ENCODE results near the gene C2orf42. TPM values are rescaled to one million over a fixed set of nuclear protein-coding genes. Genes with fewer than 3 reads are reported as not detected.
"Not testable (repeated sequence)": the region's sequence is repeated elsewhere in the genome, so short reads cannot be mapped to it uniquely, and the experiment has no call there.

C2orf42 gene
- total RNA-seq = 10.9 TPM
- long read RNA-seq, transcript C2orf42-201 (10 exons, 2,581 nt) = major isoform, 5 of 10 reads
- long read RNA-seq, partial matches to known transcripts = 1 of 10 reads
- long read RNA-seq, other reads (novel, unspliced or antisense) = 4 of 10 reads

DNA sequence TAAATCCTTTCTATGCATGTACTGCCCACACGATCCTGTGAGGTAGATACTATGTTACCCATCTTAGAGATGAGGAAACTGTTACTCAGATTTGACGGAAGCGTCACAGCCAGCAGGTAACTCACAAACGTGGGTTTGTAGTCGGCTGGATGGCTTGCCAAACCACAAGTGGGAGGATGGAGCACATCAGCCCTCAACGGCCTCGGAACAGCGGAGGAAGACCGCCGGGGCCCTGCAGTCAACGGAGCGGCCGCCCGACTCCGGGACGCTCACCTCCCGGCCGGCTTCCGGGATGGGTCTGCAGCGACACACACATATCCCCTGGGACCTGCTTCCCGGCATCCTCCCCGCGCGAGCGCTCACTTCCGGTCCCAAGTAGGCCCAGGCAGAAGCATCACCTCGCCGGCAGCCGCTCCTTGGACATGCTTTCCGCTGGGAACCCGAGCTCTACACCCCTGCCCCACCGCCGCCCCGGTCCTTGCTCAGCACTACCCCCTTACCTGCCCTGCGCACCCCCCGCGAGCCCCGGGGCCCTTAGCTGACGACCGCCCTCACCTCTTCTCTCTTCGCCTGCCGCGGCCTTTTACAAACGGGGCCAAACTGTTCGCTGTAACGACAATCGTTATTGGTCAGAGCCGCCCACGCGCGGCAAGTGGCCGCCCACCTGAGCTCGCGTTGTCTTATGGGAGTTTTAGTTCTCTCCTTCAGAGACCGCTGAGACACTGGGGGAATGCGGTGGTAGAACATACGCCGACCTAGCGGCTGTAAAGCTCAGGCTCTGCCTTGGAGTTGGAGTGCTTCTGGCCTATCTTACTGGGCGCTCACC lies at the start of gene C2orf42:
C2orf42 (minus strand) TSS at position 602 of the 826 bp plus-strand sequence. CDS start 9,034 bp downstream, outside the sequence.
- peak; percentile 97 for DNase-seq (ENCODE audit: low spot score)

DNA sequence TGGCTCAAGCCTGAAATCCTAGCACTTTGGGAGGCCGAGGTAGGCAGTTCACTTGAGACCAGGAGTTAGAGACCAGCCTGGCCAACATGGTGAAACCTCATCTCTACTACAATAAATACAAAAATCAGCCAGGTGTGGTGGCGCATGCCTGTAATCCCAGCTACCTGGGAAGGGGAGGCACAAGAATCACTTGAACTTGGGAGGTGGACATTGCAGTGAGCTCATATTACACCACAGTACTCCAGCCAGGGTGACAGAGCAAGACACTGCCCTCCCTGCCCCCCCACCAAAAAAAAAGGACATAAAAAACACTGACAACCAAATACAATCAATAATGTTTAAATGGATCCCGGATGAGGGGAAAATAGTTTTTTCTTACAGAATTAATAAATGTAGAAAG lies 49.8 kb upstream of the C2orf42 start:
- DNase-seq (ENCODE audit: low spot score) = no peak

DNA sequence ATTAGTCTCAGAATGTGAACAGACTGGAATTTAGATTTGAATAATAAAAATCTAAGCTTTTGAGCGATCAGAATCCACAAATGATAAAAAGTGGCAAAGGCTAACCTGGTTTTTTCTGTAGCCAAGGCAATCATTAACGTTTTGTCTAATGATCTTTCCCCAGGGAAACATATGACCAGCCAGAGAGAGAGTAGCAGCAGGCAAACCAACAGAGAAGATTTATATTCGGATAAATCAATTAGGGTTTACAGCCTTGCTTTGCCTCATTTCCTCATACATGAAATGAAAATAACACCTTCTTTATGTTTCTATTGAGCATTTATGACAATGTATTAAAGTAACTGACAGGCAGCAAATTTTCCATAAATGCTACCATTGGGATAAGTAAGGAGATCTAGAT lies 43.1 kb upstream of the C2orf42 start:
- DNase-seq (ENCODE audit: low spot score) = no peak

DNA sequence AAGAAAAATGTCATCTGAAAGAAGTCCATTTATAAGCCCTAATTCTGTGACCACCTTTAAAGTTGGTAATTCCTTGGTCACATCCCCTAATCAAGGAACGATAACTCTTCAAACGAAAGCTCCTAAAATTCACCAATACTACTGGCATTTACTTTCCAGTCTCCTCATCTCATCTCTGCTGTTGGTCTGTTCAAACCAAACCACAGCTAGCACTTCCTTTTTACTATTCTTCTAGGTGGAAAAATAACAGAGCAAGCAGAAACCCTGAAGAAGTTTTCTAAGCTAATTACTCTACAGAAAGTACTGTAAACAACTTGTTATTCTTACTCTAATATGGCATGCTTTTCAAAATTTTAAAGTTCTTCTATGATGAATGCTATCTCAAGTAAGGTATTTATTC lies 36.0 kb upstream of the C2orf42 start:
- no peak for DNase-seq (ENCODE audit: low spot score)

DNA sequence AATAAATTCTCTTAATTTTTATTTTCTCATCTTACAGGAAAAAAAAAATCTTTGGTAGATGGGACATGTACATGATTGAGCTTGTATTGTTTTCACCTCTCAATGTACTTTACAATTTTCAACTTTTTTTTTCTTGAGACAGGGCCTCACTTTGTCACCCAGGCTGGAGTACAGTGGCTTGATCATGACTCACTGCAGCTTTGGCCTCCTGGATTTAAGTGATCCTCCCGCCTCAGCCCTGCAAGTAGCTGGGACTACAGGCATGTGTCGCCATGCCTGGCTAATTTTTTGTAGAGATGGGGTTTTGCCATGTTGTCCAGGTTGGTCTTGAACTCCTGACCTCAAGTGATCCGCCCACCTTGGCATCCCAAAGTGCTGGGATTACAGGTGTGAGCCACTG lies 32.5 kb upstream of the C2orf42 start:
- DNase-seq (ENCODE audit: low spot score) = not testable (repeated sequence)

DNA sequence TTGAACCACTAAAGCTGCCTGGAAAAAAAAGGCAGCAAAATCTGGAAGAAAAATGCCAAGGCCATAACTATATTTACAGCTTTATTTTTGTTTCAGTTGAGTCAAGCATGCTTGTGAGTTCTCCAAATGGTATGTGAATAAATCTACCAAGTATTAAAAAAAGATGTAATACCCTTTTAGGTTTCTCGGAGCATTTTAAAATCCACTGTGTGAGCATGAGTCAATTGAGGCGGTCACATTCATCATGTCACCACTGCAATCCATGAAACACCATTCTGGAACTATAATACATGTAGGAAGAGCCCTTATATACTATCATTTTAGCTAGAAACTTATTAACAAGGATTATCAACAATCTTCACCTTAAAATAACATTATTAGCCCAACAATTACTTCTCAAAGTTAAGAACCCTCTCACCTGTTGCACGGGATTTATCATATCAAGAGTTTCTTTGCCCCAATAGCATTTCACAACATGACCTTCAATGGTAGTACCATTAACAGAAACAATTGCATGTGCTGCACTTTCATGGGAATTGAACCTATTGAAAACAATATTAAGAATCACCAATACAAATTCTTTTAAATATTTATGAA lies 24.2 kb upstream of the C2orf42 start:
- DNase-seq (ENCODE audit: low spot score) = no peak

DNA sequence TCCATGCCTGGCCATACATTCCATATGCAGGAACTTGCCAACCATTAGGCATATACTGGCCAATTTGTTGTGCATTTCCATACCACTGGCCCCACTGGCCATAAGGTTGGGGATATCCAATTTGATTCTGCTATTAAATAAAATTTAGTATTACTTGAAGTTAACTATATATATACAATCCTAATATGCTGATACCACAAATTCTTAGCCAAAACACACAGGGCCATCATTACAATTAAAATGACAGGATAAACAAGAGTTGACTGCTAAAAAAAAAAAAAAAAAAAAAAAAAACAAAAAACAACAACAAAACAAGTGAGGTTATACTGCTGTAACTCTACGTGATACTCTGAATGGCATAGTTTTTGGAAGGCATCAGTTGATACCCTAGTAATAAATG lies 23.5 kb upstream of the C2orf42 start:
- DNase-seq (ENCODE audit: low spot score) = no peak

DNA sequence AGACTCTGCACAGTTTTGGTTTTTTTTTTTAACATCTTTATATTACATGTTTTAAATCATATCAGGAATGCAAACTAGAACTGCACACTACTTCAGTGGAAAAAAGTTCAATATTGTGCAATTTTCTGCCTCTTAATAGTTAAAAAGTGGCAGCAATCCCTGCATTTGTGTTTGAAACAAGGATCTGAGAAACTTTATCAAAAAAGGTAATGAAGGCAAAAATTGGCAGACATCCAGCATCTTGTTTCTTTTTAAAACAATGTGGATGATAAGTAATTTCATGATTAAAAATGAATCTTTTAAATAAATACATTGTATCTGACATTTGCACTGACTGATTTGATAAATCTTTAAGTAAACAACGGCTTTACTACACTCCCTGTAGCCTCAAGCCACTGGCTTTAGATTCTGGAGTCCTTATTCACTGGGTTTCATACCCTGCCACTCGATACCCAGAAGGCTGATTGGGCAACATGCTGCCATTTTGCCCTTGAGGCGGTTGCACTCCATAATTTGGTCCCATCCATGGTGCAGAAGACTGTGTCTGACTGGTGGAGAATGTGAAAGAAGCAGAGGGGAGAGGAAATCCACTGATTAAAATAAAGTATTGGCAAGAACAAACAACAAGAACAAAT lies 21.6 kb upstream of the C2orf42 start:
- no peak for DNase-seq (ENCODE audit: low spot score)

DNA sequence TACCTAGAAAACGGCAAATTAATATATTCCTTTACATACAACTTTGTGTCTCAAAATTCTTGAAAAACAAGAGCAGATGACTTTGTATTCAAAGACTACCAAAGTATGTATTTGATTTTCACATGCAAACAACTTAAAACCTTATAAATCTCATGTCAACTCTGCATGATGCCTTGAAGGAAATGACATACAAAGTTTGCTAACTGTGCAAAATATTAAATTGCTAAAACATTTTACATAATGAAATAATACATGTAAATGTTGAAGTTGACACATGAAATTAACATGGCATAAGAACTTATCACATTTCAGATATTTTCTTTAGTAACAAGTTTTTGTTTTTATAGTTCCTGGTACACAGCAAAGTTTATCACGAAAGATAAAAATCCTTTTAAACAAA lies 20.8 kb upstream of the C2orf42 start:
- no peak for DNase-seq (ENCODE audit: low spot score)

DNA sequence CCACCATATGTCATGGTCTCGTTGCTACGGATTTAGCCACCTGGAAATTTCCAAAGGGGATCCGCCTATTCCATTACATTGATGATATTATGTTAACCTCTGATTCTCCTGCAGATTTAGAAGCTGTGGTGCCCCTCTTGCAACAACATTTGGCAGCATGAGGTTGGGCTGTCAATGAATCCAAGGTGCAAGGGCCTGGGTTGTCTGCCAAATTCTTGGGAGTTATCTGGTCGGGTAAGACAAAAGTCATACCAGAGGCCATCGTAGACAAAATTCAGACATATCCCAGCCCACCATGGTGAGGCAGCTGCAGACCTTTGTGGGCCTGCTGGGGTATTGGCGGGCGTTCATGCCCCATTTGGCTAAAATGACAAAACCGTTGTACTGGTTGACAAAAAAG lies 13.6 kb upstream of the C2orf42 start:
- no peak for DNase-seq (ENCODE audit: low spot score)

DNA sequence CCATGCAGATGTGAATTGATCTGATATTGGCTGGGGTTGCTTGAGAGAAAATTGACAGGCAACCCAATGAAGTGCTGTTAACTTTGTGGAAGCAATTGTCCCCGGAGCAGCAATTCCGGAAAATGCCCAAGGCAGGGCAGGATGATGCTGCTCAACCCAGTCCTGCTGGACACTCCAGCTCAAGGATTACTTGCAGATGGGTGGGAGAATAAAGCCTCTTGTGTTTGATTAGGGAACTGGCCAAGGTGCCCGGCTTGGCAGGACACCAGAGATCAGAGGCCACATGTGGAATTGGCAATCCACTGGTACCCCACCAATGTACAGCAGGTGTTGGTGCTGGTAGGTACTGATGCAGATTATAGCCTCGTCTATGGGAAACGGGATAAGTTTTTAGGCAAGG lies 12.3 kb upstream of the C2orf42 start:
- no peak for DNase-seq (ENCODE audit: low spot score)

DNA sequence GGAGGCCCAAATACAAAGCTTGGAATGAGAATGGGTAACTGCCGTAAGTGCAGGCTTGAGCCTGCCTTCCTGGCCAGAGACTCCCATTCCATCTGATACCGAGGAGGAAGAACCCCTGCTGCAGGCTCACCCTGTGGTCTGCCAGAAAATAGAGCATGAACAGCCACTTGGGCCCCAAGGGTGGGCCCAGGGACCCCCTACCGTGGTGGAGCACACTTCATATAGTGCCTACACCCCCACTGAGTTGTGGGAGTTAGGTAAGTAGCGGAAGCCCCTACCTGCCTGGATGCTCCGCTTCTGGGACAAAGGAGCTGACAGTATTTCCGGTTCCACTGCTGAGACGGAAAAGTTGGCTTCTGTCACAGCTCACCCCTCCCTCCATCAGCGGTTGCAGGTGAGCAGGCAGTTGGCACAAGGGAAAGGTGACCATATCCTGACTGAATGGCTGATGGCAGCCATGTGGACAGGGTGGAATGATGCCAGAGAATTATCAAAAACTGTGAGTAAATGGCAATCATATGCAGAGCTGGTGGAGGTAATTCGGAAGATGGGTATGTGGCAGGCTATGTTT lies 11.5 kb upstream of the C2orf42 start:
- DNase-seq (ENCODE audit: low spot score) = no peak

DNA sequence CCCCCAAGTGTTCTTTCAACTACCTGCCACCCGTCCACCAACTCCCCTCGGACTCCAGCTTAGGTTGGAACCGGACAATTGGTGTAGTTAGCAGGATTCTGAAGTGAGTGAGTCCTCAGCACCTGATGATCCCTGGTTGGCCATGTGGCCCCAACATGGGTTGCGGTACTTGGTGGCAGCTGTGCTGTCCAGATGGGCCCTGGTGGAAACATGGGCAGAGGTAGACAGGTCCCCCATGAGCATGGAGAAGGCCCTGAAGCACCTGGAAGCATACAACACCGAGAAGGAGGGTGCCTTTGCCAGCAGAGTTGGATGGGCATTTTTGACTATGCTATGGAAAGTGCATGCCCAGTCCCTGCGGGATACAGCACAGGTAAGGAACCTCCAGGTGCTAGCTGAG lies 11.0 kb upstream of the C2orf42 start:
- DNase-seq (ENCODE audit: low spot score) = no peak

DNA sequence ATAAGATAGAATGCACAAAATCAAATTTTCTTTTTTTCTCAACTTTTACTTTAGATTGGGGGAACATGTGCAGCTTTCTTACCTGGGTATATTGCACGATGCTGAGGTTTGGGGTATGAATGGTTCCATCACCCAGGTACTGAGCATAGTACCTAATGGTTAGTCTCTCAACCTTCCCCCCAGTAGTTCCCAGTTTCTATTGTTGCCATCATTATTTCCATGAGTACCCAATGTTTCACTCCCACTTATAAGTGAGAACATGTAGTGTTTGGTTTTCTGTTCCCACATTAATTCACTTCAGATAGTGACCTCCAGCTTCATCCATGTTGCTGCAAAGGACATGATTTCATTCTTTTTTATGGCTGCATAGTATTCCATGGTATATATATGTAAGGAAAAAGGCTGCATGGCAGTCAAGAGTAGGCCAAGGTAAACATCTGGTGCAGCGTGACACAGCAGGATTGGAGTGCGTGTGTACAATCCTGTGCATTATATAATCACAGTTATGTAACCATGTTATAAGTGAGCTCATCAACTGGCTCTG lies 10.5 kb upstream of the C2orf42 start:
- DNase-seq (ENCODE audit: low spot score) = no peak

DNA sequence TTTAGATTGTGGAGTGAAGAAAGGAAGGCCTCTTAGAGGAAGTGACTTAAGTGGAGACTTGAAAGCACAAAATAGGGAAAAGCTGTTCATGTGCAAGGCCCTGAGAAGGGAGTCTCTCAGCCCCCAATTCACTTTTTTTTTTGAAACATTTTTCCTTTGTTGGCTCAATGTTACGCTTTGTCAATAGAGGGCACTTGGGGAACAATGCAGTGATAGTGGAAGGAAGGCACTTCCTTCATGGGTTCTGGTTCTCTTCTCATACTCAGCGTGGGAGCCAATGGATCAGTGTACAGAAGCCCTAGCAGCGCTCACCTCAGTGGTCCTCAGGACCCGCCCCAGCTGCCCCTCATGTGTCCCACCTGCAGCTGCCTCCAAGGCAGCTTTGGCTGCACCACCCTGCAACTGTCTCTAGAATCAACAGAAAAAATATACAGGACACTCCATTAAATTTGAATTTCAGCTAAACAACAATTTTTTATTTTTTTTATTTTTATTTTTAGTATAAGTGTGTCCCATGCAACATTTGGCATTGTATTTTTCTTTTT lies 8.6 kb upstream of the C2orf42 start:
- DNase-seq (ENCODE audit: low spot score) = no peak

DNA sequence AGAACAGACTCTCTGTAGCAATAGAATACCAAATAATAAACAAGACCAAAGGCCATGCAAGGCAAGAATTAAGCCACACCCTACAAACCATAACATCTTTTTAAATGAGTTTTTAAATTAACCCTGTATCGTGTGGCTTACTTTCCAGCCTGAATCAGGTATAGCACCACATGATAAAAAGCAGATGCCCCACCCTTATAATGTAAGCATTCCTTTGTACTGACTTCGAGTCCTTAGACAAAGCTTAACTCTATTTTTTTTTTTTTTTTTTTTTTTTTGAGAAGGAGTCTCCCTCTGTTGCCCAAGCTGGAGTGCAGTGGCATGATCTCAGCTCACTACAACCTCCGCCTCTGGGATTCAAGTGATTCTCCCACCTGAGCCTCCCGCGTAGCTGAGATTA lies 1.7 kb upstream of the C2orf42 start:
- DNase-seq (ENCODE audit: low spot score) = no peak

DNA sequence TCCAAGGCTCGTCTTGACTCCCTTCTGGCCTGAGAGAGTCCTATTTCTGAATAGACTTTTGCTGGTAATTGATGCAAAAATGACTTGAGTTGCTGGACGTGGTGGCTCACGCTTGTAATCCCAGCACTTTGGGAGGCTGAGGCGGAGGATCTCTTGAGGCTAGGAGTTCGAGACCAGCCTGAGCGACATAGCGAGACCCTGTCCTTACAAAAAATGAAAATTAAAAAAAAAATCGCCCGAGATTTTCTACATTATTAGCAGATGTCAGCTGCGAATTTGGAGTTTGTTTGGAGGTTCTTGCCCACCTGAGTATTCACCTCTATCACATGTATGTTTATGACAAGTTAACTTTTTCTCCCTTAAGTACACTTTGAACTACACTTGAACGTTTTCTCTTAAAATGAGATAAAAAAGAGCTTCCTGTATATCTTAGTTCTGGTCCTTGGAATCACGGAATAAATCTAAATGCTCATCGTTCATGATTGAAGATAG lies 471 bp upstream of the C2orf42 start:
- no peak for DNase-seq (ENCODE audit: low spot score)

DNA sequence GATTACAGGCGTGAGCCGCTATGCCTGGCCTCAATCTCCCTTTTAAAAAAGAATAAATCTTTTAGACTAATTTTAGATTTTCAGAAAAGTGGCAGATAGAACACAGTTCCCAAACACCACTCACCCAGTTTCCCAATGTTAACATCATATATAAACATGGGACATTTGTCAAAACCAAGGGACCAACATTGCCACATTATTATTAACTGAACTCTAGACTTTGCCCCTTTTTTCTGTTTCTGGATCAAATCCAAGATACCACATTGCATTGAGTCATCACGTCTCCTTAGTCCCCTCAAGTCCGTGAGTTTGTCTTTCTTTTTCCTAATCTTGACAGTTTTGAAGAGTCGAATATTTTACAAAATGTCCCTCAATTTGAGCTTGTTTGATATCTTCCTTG lies 2.4 kb downstream of the C2orf42 start:
- DNase-seq (ENCODE audit: low spot score) = no peak

DNA sequence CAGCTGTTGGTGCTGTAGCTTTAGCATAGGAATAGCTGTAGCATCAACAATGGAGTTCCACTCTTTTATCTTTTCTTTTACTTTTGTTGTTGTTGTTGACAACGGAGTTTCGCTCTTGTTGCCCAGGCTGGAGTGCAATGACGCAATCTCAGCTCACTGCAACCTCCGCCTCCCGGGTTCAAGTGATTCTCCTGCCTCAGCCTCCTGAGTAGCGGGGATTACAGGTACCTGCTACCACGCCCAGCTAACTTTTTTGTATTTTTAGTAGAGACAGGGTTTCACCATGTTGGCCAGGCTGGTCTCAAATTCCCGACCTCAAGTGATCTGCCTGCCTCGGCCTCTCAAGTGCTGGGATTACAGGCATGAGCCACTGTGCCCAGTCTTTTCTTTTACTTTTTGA lies 3.6 kb downstream of the C2orf42 start:
- not testable (repeated sequence) for DNase-seq (ENCODE audit: low spot score)

DNA sequence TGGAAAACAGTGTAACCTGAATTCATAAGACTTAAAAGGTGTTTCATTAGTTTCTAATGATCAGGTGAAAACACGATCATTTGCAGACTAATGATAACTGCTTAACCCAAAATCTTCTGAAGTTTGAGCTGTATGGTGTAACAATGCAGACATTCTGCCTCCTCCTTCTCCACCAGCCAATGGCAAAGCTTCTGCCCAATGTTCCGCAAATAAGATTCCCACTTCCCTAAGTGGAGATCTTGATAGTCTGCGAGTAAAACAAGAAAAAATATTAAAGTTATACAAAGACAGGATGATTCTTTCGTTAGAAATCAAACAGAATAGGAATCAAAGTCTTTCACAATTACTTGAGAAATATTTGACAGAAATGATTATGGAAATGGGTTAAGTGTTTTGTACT lies 8.1 kb downstream of the C2orf42 start:
- no peak for DNase-seq (ENCODE audit: low spot score)

DNA sequence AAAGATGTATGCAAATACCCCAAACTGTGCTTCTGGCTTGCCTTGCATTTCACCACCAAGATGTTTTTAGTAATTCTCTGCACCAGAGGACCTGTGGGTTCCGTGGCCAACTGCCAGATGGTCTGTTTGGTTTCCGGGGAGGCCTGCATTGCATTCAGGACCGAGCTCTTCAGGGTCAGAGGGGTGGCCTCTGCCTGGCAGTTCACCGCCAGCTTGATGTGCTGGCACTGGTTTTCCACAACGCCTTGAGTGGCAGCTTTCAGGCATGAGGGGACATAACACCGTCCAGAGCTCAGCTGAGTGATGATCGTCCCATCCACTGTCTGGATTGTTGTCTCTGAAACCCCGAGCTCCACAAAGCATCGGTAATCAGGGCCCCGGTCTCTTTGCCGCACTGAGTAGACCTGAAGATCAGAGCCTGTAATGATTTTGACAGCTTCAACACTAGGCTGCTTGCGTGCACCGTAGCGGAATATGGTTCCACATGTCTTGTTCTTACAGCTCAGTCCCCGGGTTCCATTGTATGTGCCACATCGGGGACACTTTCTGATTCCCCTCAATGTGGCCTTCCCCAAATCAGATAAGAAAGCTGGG lies 9.4 kb downstream of the C2orf42 start:
- no peak for DNase-seq (ENCODE audit: low spot score)

Measured in mesenteric fat pad (tissue), 1 donor.